Renal pelvis (tissue), 4 donors: ENCODE measurements around the gene POLD2. TPM values are rescaled to one million over a fixed set of nuclear protein-coding genes. Genes with fewer than 3 reads are reported as not detected.

Experiments
- DNase-seq: peaks from one replicate; pipeline ENCODE4 v3.0.0-alpha.2; 2013
- polyA plus RNA-seq, 3 donors: library from polyadenylated mRNA; unstranded; fragments of 120-200 nt; gene quantifications; one replicate each; pipeline ENCODE4 v1.2.1, GENCODE V29; 2013; ENCODE audit not compliant: insufficient read length in 3 of 3

Gene POLD2
- polyA plus RNA-seq, 3 donors = 117 to 138 (median 130) TPM

DNA sequence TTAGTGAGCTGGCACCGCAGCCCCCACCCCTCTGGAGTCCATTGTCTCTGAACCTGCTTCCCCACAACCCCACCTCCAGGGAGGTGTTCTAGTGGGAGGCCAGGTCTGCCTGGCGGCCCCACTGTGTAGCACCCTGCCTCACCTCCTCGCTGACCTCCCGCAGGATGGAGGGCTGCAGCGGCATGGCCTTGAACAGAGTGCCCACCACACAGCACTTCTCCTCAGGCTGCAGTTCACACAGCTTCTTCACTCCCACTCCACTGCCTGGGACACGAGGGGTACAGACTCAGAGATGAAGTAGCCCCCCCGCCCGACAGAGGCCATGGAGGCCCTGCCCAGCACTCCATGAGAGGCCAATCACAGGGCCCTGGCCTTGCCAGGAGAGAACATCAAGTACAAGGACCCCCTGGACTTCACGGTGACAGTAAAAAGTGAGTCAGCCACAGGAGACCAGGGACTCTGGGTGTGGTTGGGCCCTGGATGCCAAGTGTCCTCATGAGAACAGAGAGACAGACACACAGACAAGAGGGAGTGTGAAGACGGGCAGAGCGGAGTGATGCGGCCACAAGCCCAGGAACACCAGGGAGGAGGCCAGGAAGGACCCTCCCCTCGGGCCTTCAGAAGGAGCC lies 5.4 kb downstream of the POLD2 start:
- no peak for DNase-seq

DNA sequence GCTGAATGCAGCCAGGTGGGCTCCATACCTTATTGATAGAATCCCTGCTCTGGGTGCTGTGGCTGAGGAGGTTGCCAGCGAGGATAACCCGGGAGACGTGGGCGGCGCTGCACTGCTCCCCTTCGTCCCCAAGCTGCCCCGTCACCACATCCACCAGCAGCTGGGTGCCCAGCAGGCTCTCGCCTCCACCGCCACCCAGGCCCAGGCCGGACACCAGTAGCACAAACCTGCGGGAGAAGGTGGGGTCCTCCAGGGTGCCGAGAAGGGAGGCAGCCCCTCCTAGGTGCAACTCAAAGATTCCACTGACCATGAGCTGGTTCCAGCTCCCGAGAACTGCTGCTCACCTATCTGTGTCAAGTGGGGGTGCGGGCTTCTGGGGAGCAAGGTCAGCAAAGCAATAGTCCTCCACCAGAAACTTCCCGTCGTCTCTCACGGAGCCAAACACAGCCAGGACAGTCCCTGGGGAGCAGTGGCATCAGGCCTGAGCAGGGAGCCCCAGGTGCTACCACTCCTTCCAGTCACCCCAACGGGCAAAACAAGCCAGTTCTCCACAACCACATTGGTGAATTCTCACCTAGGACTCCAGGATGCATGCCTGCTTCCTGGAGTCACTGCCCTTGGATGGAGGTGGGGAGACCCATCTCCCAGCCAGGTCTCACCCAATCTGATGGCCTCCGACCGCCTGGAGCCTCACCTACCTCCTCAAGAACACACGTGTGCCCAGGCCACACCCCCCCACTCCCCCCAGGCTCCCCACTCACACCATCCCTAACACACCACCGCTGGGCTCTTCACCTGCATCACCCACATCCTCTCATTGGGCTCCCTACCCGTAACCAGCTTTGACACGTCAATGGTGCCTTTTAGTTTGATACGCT lies 6.3 kb downstream of the POLD2 start:
- DNase-seq = no peak

DNA sequence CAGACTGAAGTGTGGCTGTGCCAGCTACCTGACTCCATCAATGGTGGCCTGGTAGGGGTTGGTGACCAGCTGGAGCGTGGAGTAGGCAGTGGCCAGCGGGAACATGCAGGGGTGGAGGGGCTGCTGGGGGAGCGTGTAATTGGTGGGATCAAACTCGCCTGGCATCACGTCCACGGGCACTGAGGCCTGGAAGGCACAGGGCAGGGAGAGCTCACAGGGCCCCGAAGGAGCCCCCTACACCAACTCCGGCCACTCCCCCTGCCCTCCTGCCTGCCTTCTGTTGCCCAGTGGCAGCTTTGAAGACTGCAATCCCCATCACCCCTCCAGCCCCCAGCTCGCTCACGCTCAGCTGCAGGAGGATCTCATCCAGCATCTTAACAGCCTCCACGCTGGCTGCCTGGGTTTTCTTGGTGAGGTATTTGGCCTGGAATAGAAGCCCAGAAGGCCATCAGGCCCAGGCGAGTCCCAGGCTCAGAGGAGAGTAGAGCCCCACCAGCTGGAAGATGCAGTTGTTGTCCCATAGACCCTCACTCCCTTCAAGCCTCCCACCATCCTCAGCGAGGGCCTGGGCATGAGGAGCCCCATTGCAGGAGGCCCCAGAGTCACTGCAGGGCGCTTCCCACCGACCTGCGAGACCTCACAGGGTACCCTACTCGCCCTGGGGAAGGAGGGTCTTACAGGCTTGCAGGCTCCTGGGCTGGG lies 7.1 kb downstream of the POLD2 start:
- DNase-seq = no peak

DNA sequence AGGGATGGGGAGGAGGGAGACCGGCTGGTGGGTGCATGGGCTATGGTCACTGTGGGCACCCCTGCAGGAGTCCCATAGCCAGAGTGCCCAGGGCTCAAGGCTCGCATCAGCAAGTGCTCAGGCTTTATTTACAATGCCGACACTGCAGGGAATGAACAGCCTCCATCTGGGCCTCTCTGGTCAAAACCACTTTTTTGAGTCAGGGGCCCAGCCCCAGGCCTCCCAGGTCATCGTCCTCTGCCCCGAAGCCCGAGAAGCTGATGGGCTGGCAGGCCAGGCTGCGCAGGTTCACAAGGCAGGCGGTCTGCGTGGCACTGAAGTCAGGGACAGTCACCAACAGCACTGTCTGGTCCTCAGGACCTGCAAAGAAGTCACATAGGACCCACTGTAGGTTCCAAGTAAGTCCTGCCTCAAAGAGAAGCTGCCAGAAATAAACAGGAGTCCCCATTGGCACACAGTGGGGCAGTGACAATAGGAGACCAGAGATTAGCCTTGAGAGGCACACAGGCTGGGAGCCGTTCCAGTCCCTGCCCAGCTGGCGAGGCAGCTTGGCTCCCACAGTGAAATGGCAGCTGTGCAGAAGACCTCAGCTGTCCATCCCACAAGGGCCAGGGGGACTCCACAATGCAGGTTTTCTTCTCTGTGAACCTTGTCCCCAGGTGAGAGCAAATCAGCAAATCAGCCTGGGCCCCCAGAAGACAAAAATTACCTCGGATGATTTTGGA lies 8.6 kb downstream of the POLD2 start:
- no peak for DNase-seq

DNA sequence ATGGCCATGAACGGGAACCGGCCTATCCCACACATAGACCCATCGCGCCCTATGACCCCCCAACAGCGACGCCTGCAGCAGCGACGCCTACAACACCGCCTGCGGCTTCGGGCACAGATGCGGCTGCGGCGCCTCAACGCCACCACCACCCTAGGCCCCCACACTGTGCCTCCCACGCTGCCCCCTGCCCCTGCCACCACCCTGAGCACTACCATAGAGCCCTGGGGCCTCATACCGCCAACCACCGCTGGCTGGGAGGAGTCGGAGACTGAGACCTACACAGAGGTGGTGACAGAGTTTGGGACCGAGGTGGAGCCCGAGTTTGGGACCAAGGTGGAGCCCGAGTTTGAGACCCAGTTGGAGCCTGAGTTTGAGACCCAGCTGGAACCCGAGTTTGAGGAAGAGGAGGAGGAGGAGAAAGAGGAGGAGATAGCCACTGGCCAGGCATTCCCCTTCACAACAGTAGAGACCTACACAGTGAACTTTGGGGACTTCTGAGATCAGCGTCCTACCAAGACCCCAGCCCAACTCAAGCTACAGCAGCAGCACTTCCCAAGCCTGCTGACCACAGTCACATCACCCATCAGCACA lies 9.5 kb downstream of the POLD2 start:
- DNase-seq = no peak

DNA sequence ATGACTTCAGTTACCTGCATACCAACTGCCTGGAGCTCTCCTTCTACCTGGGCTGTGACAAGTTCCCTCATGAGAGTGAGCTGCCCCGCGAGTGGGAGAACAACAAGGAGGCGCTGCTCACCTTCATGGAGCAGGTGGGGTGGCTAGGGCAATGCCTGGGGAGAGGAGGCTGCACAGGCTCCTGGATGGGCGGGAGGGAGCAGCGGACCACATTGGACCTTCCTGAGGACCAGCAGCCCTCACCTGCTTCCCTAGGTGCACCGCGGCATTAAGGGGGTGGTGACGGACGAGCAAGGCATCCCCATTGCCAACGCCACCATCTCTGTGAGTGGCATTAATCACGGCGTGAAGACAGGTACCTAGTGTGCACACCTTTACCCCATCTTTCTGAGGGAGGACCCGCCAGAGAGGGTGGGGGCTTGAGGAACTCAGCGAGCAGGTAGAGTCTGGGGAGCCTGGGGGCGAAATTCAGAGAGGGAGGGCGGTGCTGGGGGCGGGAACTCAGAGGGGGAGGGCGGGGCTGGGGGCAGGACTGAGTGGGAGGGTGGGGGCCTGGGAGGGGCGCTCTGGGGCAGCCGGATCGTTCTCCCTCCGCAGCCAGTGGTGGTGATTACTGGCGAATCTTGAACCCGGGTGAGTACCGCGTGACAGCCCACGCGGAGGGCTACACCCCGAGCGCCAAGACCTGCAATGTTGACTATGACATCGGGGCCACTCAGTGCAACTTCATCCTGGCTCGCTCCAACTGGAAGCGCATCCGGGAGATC lies 10.2 kb downstream of the POLD2 start:
- no peak for DNase-seq

DNA sequence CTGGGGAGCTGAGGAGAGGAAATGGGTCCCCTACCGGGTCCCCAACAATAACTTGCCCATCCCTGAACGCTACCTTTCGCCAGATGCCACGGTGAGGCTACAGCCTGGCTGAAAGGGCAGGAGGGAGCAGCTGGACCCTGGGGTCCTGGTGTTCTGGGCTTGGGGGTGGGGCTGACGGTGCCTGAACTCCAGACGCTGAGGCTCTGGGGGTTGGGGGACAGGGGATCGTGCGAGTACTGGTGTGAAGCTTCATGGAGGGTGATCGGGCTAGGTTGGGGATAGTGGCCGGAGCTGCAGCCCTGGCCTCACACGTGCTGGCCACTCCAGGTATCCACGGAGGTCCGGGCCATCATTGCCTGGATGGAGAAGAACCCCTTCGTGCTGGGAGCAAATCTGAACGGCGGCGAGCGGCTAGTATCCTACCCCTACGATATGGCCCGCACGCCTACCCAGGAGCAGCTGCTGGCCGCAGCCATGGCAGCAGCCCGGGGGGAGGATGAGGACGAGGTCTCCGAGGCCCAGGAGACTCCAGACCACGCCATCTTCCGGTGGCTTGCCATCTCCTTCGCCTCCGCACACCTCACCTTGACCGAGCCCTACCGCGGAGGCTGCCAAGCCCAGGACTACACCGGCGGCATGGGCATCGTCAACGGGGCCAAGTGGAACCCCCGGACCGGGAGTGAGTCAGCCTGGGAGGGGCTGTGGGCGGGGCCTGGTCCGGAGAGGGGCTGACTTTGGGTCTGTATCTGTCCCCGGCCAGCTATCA lies 10.9 kb downstream of the POLD2 start:
- no peak for DNase-seq

DNA sequence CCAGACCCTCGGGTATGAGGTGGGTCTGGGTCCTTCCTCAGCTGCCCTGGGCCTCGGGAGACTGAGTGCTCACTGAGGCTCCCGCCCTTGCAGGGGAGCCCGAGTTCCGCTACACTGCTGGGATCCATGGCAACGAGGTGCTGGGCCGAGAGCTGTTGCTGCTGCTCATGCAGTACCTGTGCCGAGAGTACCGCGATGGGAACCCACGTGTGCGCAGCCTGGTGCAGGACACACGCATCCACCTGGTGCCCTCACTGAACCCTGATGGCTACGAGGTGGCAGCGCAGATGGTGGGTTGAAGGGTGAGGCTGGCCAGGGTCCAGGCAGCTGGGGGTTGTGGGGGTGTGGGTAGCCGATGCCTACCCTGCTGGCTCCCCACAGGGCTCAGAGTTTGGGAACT lies 11.6 kb downstream of the POLD2 start:
- DNase-seq = no peak

DNA sequence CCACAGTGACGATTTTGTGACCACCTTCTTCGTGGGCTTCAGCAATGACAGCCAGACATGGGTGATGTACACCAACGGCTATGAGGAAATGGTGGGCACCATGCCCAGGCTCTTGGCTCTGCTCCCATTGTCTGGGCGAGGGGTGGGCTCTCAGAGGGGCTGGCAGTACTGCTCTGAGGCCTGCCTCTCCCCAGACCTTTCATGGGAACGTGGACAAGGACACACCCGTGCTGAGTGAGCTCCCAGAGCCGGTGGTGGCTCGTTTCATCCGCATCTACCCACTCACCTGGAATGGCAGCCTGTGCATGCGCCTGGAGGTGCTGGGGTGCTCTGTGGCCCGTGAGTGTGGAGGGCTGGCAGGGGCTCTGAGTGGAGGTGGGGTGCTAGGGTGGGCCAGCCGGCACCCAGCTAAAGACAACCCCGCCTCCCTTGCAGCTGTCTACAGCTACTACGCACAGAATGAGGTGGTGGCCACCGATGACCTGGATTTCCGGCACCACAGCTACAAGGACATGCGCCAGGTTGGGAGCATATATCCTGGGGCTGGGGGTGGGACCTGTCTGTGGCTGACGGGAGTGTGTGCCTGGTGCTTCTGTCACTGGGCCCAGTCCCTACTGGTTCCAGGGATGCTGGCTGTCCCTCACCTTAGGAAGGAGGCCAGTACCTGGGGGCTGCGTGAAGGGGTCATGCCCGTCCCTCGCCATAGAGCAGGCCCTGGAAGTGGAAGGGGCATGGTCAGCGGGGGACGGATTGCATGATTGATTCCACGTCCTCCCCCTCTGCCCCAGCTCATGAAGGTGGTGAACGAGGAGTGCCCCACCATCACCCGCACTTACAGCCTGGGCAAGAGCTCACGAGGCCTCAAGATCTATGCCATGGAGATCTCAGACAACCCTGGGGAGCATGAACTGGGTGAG lies 12.4 kb downstream of the POLD2 start:
- DNase-seq = no peak

DNA sequence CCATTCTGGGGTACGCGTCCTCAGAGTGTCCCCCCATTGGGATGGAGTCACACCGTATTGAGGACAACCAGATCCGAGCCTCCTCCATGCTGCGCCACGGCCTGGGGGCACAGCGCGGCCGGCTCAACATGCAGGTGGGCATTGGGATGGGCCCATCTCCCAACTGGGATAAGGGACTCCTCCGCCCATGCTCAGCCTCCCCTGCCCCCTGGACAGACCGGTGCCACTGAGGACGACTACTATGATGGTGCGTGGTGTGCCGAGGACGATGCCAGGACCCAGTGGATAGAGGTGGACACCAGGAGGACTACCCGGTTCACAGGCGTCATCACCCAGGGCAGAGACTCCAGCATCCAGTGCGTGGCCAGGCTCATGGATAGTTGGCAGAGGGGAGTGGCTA lies 13.4 kb downstream of the POLD2 start:
- no peak for DNase-seq

DNA sequence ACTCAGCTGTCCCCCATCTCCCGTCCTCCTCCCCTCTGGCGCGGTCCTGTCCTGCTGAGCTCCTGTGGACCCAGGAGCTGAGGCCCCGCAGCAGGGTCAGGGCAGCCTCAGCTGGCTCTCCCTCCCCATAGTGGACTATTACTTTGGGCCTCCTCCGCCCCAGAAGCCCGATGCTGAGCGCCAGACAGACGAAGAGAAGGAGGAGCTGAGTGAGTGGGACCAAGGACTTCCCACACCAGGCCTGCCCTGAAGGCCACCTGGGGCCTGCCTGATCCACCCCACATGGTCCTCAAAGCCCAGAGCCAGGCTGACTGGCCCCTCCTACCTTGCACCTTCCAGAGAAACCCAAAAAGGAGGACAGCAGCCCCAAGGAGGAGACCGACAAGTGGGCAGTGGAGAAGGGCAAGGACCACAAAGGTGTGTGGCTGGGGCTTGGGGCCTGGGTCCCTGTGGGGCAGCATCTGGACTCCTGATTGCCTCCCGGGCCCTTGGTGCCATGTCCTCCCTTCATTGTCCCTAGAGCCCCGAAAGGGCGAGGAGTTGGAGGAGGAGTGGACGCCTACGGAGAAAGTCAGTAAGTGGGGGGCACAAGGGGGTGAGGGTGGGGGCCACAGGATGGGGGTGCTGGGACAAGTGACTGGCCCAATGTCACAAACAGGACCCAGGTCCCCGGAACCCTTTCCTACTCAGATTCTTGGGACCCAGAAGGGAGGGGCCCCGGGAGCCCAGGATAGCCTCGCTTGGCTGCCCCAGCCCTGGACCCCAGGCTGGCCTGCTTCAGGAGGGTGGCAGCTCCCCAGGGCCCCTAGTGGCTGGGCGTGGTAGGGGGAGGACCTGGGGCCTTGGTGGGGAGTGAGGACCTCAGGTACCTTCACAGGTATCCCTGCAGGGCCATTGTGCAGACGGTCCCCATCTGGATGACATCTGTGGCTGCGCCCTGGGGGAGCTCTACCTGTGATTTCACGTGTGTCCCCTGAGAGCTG lies 14.3 kb downstream of the POLD2 start:
- DNase-seq = no peak

DNA sequence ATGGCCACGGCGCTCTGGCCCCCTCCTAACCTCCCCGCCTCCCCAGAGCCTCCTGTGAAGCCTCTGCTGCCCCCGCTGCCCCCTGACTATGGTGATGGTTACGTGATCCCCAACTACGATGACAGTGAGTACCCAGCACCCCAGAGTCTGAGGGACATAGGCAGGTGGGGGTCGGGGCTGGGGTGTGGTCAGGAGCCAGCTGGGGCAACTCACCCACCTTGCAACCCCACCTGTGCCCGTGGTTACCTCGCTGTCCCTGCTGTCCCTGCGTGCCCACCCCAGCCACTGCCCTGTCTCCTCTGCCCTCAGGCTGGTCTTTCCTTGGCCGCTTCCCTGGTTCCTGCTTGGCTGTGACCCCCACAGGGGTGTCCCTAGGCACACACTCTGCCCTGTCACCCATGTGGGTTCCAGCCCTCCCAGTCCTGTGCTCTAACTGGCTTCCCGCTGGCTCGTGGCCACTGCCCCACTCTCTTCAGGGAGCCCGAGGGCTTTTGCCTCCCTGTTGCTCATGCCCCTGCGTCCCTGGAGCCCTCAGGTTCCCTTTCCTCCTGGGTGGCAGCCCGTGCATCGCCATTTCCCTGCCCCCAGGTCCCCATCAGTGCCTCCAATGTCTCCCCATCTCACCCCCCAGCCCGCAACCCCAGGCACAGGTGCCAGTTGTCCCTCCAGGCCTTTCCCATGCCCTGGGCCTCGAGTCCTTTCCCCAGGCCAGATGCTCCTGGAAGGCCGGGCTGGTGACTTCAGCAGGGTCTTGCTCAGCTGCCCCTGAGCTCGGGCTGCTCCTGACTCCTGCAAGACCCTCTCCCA lies 15.2 kb downstream of the POLD2 start:
- no peak for DNase-seq

DNA sequence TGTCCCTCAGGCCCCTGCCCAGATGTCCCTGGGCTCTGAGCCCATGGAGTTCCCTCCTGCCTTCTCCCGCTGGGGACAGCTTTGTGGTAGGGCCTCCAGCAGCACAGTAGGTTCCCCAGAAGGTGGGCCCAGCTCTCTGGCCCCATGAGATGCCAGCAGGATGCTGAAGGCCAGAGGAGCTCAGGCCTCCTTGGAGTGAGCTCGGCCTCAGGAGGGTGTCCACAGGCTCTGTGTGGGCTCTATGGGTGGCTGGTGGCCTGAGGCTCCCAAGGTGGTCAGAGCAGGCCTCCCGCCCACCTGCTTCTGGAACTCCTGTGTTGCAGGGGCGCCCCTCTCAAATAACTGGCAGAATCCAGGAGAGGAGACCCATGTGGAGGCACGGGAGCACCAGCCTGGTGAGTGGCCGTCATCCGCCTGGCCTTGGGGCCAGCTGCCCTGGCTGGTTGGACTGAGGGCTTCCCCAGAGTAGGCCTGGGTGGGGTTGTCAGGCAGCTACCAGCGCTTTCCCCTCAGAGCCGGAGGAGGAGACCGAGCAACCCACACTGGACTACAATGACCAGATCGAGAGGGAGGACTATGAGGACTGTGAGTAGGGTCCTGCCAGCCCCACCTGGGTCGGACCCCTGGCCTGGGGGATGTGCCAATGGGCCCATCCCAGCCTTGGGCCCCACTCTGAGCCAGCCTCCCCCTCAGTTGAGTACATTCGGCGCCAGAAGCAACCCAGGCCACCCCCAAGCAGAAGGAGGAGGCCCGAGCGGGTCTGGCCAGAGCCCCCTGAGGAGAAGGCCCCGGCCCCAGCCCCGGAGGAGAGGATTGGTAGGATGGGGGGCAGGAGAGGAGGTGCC lies 16.0 kb downstream of the POLD2 start:
- no peak for DNase-seq

DNA sequence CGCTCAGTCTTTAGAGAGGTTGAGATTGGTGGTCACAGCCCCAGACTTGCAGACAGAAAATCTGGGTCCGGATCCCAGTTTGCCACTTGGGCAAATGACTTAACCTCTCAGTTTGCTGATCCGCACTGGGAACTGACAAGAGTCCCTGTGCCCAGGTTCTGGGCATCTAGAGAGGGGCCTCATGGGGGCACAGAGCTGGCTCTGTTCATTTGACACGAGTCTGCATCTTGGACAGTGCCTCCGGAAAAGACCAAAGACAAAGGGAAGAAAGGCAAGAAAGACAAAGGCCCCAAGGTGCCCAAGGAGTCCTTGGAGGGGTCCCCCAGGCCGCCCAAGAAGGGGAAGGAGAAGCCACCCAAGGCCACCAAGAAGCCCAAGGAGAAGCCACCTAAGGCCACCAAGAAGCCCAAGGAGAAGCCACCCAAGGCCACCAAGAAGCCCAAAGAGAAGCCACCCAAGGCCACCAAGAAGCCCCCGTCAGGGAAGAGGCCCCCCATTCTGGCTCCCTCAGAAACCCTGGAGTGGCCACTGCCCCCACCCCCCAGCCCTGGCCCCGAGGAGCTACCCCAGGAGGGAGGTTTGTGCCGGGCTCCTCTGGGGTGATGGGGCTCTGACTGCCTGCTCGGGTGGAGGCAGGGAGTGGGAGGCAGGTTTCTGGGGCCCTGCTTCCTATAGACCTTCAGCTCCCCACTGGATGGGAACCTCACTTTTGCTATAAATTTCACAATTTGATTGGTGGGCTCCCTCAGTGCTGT lies 16.9 kb downstream of the POLD2 start:
- DNase-seq = no peak

DNA sequence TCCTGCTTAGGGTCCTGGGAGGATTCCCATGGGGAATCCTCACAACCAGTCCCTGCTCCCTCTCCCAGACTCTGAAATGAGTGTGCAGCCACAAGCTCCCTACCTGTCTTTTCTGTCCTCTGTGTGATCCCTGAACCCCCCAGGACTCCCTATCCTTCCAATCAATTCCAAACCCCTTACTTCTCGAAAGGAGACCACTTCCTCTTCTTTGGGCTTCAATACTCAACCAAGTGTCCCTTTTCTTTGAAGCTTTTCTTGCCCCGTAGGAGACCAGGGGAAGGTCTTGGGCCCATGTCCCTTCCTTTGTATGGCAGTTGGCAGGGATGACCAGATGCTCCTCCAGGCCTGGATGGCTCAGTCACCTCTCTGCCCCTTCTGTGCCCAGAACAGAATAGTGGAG lies 17.5 kb downstream of the POLD2 start:
- DNase-seq = no peak
